HepG2 (cell line): Measurements from ENCODE around the gene SH3BGRL2. TPM values are rescaled to one million over a fixed set of nuclear protein-coding genes. Genes with fewer than 3 reads are reported as not detected.
A peak's percentile ranks its signal among the peaks of the same experiment; 100 is the strongest.

Experiments used
- BCL6 ChIP-seq: IDR thresholded peaks from 2 replicates; pipeline ENCODE4 v1.6.1; 2016; ENCODE audit warnings: missing genetic modification reagents, missing compliant biosample characterization
- HDAC1 ChIP-seq: sonication (generic); formaldehyde crosslinking; IDR thresholded peaks from 2 replicates; pipeline ENCODE4 v1.5.1; 2020; ENCODE audit warnings: mild to moderate bottlenecking, missing genetic modification reagents
- MED8 ChIP-seq: sonication (generic); formaldehyde crosslinking; IDR thresholded peaks from 2 replicates; pipeline ENCODE4 v1.8.1; 2023; ENCODE audit warnings: mild to moderate bottlenecking, missing genetic modification reagents; ENCODE audit not compliant: insufficient replicate concordance
- MYNN ChIP-seq: sonication (generic); formaldehyde crosslinking; IDR thresholded peaks from 2 replicates; pipeline ENCODE4 v1.4.0; 2020; ENCODE audit warnings: mild to moderate bottlenecking, low read depth, missing genetic modification reagents
- SP5 ChIP-seq: IDR thresholded peaks from 2 replicates; pipeline ENCODE4 v1.6.1; 2016; ENCODE audit warnings: low read depth, borderline replicate concordance
- SRY ChIP-seq: sonication (generic); formaldehyde crosslinking; IDR thresholded peaks from 2 replicates; pipeline ENCODE4 v1.8.0; 2022; ENCODE audit warnings: mild to moderate bottlenecking, missing genetic modification reagents
- TAF1 ChIP-seq: sonication (generic); formaldehyde crosslinking; IDR thresholded peaks from 2 replicates; pipeline ENCODE4 v1.4.0; 2020; ENCODE audit warnings: missing genetic modification reagents
- TFDP1 ChIP-seq: IDR thresholded peaks from 2 replicates; pipeline ENCODE4 v1.6.1; 2016; ENCODE audit warnings: missing compliant biosample characterization, missing genetic modification reagents, borderline replicate concordance
- TOE1 ChIP-seq: sonication (generic); formaldehyde crosslinking; IDR thresholded peaks from 2 replicates; pipeline ENCODE4 v1.4.0; 2020; ENCODE audit warnings: mild to moderate bottlenecking, missing genetic modification reagents
- ZBTB20 ChIP-seq: sonication (generic); formaldehyde crosslinking; IDR thresholded peaks from 2 replicates; pipeline ENCODE4 v1.8.1; 2023; ENCODE audit warnings: missing genetic modification reagents, low read depth, mild to moderate bottlenecking, borderline replicate concordance
- ZBTB7A ChIP-seq: sonication (generic); formaldehyde crosslinking; IDR thresholded peaks from 2 replicates; pipeline ENCODE4 v1.8.0; 2022; ENCODE audit warnings: mild to moderate bottlenecking, missing genetic modification reagents
- ZFP90 ChIP-seq: sonication (generic); formaldehyde crosslinking; IDR thresholded peaks from 2 replicates; pipeline ENCODE4 v1.8.0; 2022; ENCODE audit warnings: missing genetic modification reagents, mild to moderate bottlenecking, inconsistent platforms, borderline replicate concordance
- ZNF280B ChIP-seq: sonication (generic); formaldehyde crosslinking; IDR thresholded peaks from 2 replicates; pipeline ENCODE4 v1.5.0; 2020; ENCODE audit warnings: missing genetic modification reagents, mild to moderate bottlenecking, borderline replicate concordance
- ZNF383 ChIP-seq: sonication (generic); formaldehyde crosslinking; IDR thresholded peaks from 2 replicates; pipeline ENCODE4 v1.4.0; 2020; ENCODE audit warnings: missing genetic modification reagents, mild to moderate bottlenecking, borderline replicate concordance
- ZNF605 ChIP-seq: sonication (generic); formaldehyde crosslinking; IDR thresholded peaks from 2 replicates; pipeline ENCODE4 v1.8.0; 2022; ENCODE audit warnings: mild to moderate bottlenecking, missing genetic modification reagents
- ZNF672 ChIP-seq: sonication (generic); formaldehyde crosslinking; IDR thresholded peaks from 2 replicates; pipeline ENCODE4 v1.8.1; 2022; ENCODE audit warnings: missing genetic modification reagents
- ZNF781 ChIP-seq: sonication (generic); formaldehyde crosslinking; IDR thresholded peaks from 2 replicates; pipeline ENCODE4 v1.5.1; 2020; ENCODE audit warnings: borderline replicate concordance, mild to moderate bottlenecking, missing genetic modification reagents; ENCODE audit errors: not compliant biosample characterization
- polyA plus RNA-seq, 8 experiments: library from polyadenylated mRNA; depleted of rRNA in 3 of 8; stranded (reverse) in 7 of 8; unstranded in 1 of 8; fragments of >200 nt; fragmentation: Illumina TruSeq in 4 of 8; extraction: Trizol in 4 of 8; gene quantifications; 2 replicates each; pipeline versions ENCODE4 v1.2.1 to v1.2.3, GENCODE V29; 2011 to 2016; ENCODE audit warnings: low read depth in 4 of 8, missing spikeins in 1 of 8, mixed read lengths in 1 of 8; ENCODE audit not compliant: insufficient read depth in 1 of 8
- total RNA-seq, 5 experiments: library from RNA; depleted of rRNA; stranded (reverse); fragments of >200 nt; fragmentation: Illumina TruSeq; extraction: Trizol; gene quantifications; 2 replicates each; pipeline ENCODE4 v1.2.3, GENCODE V29; 2016; ENCODE audit warnings: low read depth in 1 of 5
- TF ChIP-seq, protein P1 (sequence below): sonication (generic); formaldehyde crosslinking; IDR thresholded peaks from 2 replicates; pipeline ENCODE4 v1.4.0; 2020; ENCODE audit warnings: missing genetic modification reagents, borderline replicate concordance
- TF ChIP-seq, protein P2 (sequence below): IDR thresholded peaks from 2 replicates; pipeline ENCODE4 v1.6.1; 2016; ENCODE audit warnings: control low read depth

The SH3BGRL2 gene
- total and polyA plus RNA-seq, 2 of the 13 experiments (the other 11 are each of a cell fraction or from before 2014, with no cell fraction given): 10.9 to 28.8 TPM

DNA sequence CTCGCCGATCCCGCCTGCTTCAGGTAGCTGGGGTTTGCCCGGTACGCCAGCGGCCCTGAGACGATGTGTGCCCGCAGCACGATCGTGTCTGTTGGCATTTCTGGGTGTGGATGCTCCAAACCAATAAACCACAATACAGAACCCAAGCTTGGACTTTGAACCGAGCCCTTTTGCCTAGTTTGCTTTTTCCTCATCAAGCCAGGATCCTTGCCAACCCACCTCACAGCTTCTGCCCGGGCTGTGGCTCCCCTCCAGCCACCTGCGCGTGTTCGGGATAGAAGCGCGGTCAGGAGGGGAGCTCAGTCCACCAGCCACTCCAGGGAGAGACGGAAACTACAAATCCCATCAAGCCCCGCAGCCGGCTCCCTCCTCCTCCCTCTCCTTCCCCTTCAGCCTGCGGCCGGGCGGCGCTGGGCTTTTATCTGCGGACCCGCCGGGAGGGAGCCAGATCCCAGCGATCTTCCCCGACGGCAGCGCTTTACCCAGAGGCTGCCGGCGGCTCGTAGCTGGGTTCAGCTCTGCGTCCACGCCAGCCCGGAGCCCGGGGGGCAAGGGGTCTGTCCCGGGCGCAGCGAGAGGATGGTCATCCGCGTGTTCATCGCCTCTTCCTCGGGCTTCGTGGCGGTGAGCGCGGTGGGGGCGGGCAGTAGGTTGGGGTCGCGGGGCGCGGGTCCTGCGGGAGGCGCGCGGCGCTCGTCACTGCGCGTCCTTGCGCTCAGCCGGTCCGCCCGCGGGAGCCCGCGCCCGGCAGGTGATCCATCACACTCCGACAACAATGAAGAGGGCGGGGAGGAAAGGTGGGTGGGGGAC lies at the start of gene SH3BGRL2 (continued):
- TF ChIP-seq, protein P1, sequence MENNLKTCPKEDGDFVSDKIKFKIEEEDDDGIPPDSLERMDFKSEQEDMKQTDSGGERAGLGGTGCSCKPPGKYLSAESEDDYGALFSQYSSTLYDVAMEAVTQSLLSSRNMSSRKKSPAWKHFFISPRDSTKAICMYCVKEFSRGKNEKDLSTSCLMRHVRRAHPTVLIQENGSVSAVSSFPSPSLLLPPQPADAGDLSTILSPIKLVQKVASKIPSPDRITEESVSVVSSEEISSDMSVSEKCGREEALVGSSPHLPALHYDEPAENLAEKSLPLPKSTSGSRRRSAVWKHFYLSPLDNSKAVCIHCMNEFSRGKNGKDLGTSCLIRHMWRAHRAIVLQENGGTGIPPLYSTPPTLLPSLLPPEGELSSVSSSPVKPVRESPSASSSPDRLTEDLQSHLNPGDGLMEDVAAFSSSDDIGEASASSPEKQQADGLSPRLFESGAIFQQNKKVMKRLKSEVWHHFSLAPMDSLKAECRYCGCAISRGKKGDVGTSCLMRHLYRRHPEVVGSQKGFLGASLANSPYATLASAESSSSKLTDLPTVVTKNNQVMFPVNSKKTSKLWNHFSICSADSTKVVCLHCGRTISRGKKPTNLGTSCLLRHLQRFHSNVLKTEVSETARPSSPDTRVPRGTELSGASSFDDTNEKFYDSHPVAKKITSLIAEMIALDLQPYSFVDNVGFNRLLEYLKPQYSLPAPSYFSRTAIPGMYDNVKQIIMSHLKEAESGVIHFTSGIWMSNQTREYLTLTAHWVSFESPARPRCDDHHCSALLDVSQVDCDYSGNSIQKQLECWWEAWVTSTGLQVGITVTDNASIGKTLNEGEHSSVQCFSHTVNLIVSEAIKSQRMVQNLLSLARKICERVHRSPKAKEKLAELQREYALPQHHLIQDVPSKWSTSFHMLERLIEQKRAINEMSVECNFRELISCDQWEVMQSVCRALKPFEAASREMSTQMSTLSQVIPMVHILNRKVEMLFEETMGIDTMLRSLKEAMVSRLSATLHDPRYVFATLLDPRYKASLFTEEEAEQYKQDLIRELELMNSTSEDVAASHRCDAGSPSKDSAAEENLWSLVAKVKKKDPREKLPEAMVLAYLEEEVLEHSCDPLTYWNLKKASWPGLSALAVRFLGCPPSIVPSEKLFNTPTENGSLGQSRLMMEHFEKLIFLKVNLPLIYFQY (CRISPR knock-in tag): peak; percentile 67; the same call in 1 of the 2 replicates
- TF ChIP-seq SP5 (CRISPR knock-in tag): no peak
- TF ChIP-seq TFDP1 (CRISPR knock-in tag): peak; percentile 20; the same call in 1 of the 2 replicates
- TF ChIP-seq MYNN (CRISPR knock-in tag): no peak
- TF ChIP-seq ZFP90 (CRISPR knock-in tag): peak; percentile 66; the same call in 1 of the 2 replicates
- TF ChIP-seq BCL6 (CRISPR knock-in tag): peak; percentile 7; the same call in 1 of the 2 replicates
- peak; percentile 39 for TF ChIP-seq ZNF781 (CRISPR knock-in tag)
- peak; percentile 79; the same call in 1 of the 2 replicates for TF ChIP-seq ZBTB7A
- TF ChIP-seq ZNF383 (CRISPR knock-in tag): no peak
- TF ChIP-seq ZBTB20 (CRISPR knock-in tag): peak; percentile 51; the same call in 1 of the 2 replicates
- TF ChIP-seq, protein P2, sequence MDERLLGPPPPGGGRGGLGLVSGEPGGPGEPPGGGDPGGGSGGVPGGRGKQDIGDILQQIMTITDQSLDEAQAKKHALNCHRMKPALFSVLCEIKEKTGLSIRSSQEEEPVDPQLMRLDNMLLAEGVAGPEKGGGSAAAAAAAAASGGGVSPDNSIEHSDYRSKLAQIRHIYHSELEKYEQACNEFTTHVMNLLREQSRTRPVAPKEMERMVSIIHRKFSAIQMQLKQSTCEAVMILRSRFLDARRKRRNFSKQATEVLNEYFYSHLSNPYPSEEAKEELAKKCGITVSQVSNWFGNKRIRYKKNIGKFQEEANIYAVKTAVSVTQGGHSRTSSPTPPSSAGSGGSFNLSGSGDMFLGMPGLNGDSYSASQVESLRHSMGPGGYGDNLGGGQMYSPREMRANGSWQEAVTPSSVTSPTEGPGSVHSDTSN (CRISPR knock-in tag): no peak
- peak; percentile 73 for TF ChIP-seq SRY (CRISPR knock-in tag)
- TF ChIP-seq TOE1 (CRISPR knock-in tag): no peak
- peak; percentile 28 for TF ChIP-seq MED8 (CRISPR knock-in tag)
- TF ChIP-seq ZNF605: peak; percentile 52; the same call in 1 of the 2 replicates
- TF ChIP-seq HDAC1 (CRISPR knock-in tag): peak; percentile 74
- TF ChIP-seq ZNF280B (CRISPR knock-in tag): peak; percentile 84; the same call in 1 of the 2 replicates
- peak; percentile 74 for TF ChIP-seq TAF1
- TF ChIP-seq ZNF672: no peak
